GM18867 (cell line): ENCODE data around the gene TLL2.

Source experiments
- ATAC-seq: cut with Tn5 transposase; IDR thresholded peaks from one replicate; pipeline ENCODE4 v1.9.1; 2021; ENCODE audit warnings: mild to moderate bottlenecking, moderate library complexity; ENCODE audit not compliant: unreplicated experiment

Gene TLL2

GRCh38 chr10:96334616-96335526, 178.9 kb downstream of the TLL2 start:
- no peak for ATAC-seq

- no peak for ATAC-seq
These were observed 180.6 kb downstream of the TLL2 start for GRCh38 chr10:96333101-96333500.

- ATAC-seq, result no peak
These were observed 186.3 kb downstream of the TLL2 start for GRCh38 chr10:96327462-96327861.

GRCh38 chr10:96325719-96326373, 187.9 kb downstream of the TLL2 start:
- ATAC-seq, result peak; percentile 96

GRCh38 chr10:96324447-96324846, 189.3 kb downstream of the TLL2 start:
- no peak for ATAC-seq

GRCh38 chr10:96322275-96322674, 191.5 kb downstream of the TLL2 start:
- ATAC-seq, result no peak

- no peak for ATAC-seq
These were observed 191.9 kb downstream of the TLL2 start for GRCh38 chr10:96321822-96322221.

- no peak for ATAC-seq
These were observed 193.8 kb downstream of the TLL2 start for GRCh38 chr10:96319754-96320474.

- no peak for ATAC-seq
These were observed 196.5 kb downstream of the TLL2 start for GRCh38 chr10:96317067-96317833.
